ENCODE measurements around the gene LBHD2. TPM values are rescaled to one million over a fixed set of nuclear protein-coding genes. Genes with fewer than 3 reads are reported as not detected.

Gene LBHD2
- total RNA-seq, 1 donor from 2014 or later: not detected

GRCh38 chr14:103087343-103087835 lies 3.4 kb downstream of the LBHD2 start:
- Mint-ChIP-seq H3K4me1 (ENCODE audit: unreplicated experiment) (peaks cover 3% of the 10 kb centered on the region), H3K27me3 (ENCODE audit: unreplicated experiment) (peaks cover 12% of the 10 kb centered on the region), H3K4me3 (ENCODE audit: unreplicated experiment) (no peak overlapping the region), H3K27ac (ENCODE audit: unreplicated experiment) (no peak overlapping the region), H3K9me3 (ENCODE audit: unreplicated experiment) (no peaks in the 10 kb centered on the region), H3K36me3 (ENCODE audit: unreplicated experiment) (no peaks in the 10 kb centered on the region)
- TF ChIP-seq CTCF (IDR thresholded peaks at IDR 0.05): no peak
- DNase-seq (ENCODE audit: extremely low spot score, unreplicated experiment): no peak

- Mint-ChIP-seq H3K9me3 (ENCODE audit: unreplicated experiment) (no peaks in the 10 kb centered on the region), H3K27ac (ENCODE audit: unreplicated experiment) (no peak overlapping the region), H3K27me3 (ENCODE audit: unreplicated experiment) (peaks cover 10% of the 10 kb centered on the region), H3K4me1 (ENCODE audit: unreplicated experiment) (peaks cover 3% of the 10 kb centered on the region), H3K36me3 (ENCODE audit: unreplicated experiment) (no peaks in the 10 kb centered on the region), H3K4me3 (ENCODE audit: unreplicated experiment) (no peak overlapping the region)
- TF ChIP-seq CTCF (IDR thresholded peaks at IDR 0.05): no peak
- DNase-seq (ENCODE audit: extremely low spot score, unreplicated experiment): no peak
These were observed 4.9 kb downstream of the LBHD2 start for GRCh38 chr14:103088921-103089320.

GRCh38 chr14:103089386-103090335 lies 5.7 kb downstream of the LBHD2 start:
- Mint-ChIP-seq H3K27me3 (ENCODE audit: unreplicated experiment) (peaks cover 8% of the 10 kb centered on the region), H3K36me3 (ENCODE audit: unreplicated experiment) (no peaks in the 10 kb centered on the region), H3K4me1 (ENCODE audit: unreplicated experiment) (peaks cover 2% of the 10 kb centered on the region), H3K4me3 (ENCODE audit: unreplicated experiment) (no peak overlapping the region), H3K27ac (ENCODE audit: unreplicated experiment) (no peak overlapping the region), H3K9me3 (ENCODE audit: unreplicated experiment) (no peaks in the 10 kb centered on the region)
- no peak for TF ChIP-seq CTCF (IDR thresholded peaks at IDR 0.05)
- no peak for DNase-seq (ENCODE audit: extremely low spot score, unreplicated experiment)

GRCh38 chr14:103090481-103091020 lies 6.5 kb downstream of the LBHD2 start:
- Mint-ChIP-seq H3K4me1 (ENCODE audit: unreplicated experiment) (peaks cover 4% of the 10 kb centered on the region), H3K9me3 (ENCODE audit: unreplicated experiment) (no peaks in the 10 kb centered on the region), H3K36me3 (ENCODE audit: unreplicated experiment) (no peaks in the 10 kb centered on the region), H3K4me3 (ENCODE audit: unreplicated experiment) (no peak overlapping the region), H3K27me3 (ENCODE audit: unreplicated experiment) (peaks cover 3% of the 10 kb centered on the region), H3K27ac (ENCODE audit: unreplicated experiment) (no peak overlapping the region)
- no peak for TF ChIP-seq CTCF (IDR thresholded peaks at IDR 0.05)
- no peak for DNase-seq (ENCODE audit: extremely low spot score, unreplicated experiment)

All from osteocyte (in vitro differentiated cells).